ENCODE data around the gene HTR1D.
"Not testable (repeated sequence)": the region's sequence is repeated elsewhere in the genome, so short reads cannot be mapped to it uniquely, and the experiment has no call there.

The HTR1D gene

DNA sequence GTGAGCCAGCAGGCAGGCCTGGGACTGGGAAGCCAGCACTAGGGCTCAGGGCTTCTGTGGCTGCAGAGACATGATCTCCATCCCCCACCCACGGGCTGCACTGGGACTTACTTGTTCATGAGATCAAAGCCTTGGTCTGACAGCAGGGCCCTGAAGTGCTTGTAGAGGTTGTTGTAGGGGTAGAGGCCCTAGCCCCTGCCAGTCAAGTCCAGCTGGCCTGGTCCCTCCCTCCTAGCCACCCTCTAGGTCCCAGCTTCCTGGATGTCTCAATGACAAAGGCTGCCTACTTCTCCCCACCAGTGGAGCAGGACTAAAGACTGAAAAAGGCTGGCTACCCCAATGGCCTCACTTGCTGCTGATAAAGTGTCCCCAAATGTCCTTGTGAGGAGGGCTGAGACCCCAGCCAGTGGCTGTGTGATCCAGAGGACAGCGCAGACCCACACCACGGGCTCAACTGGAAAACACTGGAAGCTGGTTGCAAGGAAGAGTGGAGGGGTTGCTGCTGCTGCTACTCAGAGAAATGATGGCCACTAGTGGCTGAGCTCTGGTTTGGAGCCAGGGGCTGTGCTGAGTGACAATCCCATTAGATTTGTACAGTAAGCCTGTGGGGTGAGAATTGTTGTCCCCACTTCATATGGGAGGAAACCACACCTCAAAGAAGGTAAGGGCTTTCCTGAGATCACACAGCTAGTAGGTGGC is 1.4 kb downstream of the HTR1D start:
- DNase-seq, result no peak

DNA sequence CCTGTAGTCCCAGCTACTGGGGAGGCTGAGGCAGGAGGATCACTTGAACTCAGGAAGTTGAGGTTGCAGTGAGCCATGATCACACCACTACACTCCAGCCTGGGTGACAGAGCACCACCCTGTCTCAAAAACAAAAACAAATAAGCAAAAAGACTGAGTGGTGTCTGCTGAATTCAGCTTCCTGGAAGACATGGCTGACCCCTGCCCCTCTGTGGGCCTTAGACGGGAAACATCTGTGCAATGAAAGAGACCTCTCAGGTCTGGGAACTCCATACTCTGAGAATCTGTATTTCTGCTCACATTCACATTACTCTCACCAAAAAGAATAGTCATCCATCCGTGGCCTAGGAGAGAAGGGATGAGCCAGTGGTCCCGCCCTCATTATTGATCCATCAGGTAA is 2.0 kb downstream of the HTR1D start:
- DNase-seq, result no peak

DNA sequence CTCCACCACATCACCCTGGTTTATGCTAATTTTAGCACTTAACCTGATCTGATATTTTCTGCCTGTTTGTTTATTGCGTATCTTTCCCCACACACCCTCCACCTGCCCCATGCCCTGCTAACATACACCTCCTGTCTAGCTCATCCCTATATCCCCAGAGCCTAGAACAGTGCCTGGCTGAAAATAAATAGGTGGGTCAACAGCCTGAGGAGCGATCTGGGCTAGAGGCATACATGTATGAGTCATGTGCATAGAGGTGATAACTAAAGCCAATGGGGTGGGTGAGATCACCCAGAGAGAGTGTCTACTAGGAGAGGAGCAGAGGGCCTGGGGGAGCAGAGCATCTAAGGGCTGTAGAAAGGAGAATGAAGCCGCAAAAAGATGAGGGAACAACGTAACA is 2.7 kb downstream of the HTR1D start:
- no peak for DNase-seq

DNA sequence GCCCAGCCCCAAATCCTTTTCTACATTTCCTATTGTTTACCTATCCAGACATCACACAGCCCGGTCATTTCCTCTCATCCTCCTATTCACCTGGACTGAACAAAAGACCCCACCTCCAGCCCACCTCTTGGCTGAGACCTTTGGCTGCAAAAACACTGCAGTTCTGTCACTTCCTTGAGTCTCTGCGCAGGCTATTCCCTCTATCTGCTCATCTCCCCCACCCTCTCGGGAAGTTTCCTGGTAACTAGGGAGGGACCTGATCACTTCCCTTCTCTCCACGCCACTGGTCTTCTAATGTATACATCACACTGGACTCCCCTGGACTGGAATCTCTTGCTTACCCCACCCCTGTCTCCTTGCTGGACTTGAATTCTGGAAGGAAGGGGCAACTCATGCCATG is 5.3 kb downstream of the HTR1D start:
- no peak for DNase-seq

DNA sequence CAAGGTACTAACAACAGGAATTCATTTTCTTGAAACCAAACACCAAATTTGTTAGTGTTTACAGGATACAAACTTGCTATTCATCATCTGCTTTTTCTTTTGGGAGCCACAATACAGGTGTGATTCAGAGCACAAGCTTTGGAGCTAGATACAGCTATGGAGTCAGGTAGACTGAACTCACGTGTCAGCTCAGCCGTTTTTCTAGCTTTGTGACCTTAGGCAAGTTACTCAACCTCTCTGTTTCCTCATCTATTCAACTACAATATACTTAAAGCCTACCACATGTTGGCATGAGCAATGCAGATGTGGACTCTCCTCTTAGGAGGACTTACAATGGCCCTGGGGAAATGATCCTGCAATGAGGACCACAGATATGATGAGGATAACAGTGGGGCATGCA is 6.3 kb downstream of the HTR1D start:
- DNase-seq, result no peak

DNA sequence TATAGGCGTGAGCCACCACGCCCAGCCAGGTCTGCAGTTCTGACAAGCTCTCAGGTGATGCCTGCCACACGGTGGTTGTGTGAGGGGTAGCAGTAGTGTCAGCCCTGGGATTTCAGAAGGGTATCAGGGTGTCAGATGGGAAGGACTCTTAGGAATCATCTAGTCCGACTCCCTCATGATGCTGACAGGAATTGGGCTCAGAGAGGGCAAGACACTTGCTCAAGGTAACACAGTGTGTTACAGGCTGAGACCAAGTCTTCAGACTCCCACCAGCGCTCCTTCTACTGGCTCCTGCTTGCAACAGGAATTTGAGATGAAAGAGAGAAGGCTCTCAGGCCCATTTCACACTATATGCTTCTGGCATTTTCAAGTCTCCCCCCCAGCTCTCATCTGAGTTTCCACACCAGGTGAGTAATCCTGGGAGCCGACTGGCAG is 6.9 kb downstream of the HTR1D start:
- DNase-seq, result no peak

DNA sequence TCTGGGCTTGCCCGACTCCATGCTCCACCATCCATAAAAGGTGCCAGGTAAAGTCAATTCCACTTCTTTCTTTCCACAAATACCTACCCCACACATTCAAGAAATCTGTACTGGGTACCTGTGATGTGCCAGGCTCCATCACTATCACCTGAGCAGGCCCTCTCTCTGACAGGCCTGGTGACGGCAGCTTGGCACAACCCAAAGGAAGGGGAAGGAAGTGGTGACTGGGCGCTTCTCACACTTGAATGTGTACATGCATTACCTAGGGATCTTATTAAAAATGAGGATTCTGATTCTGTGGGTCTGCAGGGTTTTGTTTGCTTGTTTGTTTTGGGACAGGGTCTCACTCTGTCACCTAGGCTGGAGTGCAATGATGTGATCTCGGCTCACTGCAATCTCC is 7.5 kb downstream of the HTR1D start:
- DNase-seq, result no peak

DNA sequence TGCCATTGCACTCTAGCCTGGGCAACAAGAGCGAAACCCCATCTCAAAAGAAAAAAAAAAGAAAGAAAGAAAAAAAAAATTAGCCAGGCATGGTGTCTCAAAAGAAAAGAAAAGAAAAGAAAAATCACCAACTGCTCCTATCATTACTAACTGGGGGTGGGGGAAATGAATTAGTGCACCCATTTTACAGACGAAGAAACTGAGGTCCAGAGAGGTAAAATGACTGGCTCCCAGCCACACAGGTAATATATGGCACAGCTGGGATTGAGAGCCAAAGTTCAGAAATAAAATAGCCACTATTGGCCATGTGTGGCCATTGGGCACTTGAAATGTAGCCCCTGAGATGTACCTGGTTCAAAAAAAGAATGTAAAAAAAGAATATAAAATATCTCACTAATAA is 8.8 kb downstream of the HTR1D start:
- DNase-seq, result no peak

DNA sequence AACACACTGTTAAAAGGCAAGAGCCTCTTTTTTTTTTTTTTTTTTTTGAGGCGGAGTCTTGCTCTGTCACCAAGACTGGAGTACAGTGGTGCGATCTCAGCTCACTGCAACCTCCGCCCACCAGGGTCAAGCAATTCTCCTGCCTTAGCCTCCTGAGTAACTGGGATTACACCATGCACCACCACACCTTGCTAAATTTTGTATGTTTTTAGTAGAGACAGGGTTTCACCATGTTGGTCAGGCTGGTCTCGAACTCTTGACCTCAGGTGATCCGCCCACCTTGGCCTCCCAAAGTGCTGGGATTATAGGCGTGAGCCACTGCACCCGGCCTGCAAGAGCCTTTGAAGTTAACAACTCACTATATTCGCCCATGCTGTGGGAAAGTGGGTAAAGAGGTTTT is 9.6 kb downstream of the HTR1D start:
- DNase-seq, result not testable (repeated sequence)

DNA sequence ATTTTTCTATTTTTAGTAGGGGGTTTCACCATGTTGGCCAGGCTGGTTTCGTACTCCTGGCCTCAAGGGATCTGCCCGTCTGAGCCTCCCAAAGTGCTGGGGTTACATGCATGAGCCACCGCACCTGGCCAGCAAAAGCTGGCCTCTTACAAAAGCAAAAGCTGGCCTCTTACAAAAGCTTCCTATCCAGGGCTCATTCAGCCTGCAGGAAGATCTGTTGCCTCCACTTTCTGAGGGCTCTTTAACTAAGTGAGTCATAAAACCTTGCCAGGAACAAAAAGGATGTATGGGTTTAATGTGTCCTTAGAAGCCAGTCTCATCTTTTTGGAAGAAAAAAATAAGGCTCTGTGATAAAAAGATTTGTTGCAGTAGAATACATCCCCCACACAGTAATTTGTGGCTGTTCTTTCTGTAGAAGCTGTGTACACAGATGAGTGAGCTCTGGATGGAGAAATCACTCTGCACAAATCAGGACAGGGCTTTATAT is 15.0 kb downstream of the HTR1D start:
- DNase-seq, result no peak

DNA sequence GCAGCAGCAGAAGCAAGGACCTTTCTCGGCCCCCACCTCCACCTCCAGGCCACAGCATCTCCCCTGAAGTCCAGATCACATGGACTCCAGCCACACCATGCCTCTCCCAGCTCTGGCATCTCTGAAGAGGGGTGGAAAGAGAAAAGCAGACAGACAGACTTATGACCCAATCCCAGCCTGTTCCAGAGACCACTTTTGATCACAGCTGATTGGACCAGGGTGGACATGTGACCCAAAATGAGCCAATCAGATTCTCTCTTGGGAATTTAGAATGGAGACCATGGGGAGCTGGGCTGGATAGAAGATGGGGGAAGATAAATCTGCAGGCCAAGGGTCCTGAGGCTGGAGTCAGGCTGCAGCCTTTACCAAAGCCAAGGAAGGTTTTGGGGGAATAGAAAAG is 16.4 kb downstream of the HTR1D start:
- no peak for DNase-seq

DNA sequence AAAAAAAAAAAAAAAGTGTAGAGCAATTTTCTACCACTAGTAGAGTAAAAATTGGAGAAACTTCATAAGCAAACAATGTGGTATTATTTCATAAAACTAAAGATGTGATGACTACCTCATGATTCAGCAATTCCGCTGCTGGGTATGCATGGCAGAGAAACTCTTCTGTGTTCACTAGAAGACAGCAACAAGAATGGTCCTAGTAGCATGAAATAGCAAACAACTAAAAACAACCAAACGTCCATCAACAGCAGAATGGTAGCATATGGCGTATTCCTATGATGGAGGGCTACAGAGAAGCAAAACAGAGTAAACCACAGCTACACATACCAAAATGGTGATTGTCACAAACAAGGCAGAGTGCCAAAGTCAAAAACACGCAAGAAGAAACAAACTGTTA is 18.9 kb downstream of the HTR1D start:
- no peak for DNase-seq

DNA sequence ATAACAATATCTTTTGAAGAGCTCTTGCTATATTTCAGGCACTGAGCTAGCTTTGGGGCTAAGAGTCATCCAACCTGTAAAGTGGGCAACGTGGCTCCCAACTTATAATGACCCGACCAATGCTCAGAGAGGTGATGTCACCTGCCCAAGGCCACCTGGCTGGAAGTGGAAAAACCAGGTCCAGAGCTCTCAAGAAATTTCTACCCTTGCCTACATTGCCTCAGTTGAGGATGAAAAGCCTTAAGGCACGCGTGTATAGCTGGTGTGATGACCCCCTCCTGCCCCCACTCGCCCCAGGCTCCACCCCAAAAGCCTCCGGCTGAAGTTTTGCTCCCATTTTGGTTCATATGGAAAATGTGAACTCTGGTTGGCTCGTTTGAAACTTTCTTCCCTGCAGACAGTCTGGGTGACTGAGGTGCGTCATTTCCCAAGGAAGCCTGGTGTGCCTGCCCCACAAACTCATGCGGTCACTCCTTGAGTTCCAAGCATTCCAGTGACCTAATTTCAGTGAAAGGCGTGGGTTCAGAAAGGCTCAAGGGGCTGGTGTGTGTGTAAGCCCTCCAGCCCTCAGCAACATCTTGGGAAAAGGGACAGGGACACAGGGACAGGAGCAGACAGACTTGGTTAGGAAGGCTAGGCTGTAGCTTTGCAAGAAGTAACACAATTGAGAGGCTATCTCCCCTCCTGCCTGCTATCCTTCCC is 20.5 kb downstream of the HTR1D start:
- DNase-seq, result no peak

DNA sequence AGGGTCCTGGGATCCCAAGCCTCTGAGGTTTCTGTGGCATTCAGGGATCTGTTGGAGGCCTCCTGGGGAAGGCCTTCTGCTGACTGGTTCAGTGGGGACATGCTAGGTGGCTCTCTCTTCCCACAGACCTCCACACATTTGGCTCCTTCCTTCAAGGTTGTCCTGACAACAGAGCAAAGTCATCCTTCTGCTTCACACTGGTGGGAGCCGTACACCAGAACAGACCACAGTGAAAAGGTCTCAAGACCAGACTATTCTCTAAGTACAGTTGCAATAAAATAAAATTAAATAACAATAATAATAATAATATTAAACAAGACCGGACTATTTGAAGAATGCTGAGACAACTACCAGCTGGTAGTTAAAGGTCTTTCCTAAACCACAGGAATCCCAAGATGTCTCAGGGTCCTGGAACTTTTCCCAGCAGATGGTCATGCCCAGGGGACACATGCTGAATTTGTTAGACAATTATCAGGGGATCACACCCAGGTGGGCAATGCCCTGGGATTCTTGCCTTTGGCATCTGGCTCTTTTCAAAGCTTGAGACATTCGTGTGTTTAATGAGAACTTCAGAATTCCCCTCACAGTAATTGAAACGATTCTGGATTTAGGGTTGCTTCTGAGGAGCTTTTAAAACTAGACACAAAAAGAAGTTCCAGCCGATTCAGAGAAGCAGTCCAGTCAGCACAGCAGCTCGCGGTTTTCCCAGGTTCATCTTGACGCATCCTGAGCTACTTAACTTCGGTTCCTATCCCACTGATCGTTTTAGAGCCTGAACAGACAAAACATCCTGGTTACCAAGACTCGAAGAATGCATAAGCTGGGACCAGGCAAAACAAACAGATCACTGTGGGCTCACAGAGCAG is 22.9 kb downstream of the HTR1D start:
- no peak for DNase-seq

DNA sequence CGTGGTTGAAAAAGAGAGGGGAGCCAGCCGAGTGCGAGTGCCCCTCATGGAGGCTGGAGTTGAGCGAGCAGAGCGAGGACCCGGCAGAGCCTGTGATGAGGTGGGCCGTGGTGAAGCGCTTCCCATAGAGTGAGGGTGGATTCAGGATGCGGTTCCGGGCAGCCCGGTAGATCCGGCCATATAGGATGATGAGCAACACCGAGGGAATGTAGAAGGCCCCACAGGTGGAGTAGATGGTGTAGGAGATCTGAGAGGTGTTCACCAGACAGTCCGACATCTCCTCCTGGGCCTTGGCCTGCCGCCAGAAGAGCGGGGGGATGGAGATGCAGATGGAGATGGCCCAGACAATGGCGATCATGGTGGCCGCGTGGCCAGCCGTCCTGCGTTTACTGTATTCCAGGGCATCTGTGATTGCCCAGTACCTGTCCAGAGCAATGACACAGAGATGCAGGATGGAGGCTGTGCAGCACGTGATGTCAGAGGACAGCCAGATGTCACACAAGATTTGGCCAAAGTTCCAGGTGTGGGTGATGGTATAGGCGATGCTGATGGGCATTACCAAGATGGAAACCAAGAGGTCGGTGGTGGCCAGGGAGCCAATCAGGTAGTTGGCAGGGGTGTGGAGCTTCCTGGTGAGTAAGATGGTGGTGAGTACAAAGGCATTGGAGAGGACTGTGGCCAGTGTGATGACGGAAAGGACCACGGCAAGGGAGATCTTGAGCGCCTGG is 23.7 kb downstream of the HTR1D start:
- no peak for DNase-seq

DNA sequence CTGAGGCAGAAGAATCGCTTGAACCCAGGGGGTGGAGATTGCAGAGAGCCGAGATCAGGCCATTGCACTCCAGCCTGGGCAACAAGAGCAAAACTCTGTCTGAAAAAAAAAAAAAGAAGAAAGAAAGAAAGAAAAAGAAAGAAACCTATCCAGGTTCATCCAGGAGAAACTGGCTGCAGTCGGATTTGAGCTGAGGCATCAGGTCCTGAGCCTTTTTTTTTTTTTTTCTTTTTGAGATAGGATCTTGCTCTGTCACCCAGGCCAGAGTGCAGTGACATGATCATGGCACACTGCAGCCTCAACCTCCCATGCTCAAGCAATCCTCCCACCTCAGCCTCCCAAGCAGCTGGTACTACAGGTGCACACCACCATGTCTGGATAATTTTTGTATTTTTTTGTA is 26.1 kb downstream of the HTR1D start:
- DNase-seq, result no peak

DNA sequence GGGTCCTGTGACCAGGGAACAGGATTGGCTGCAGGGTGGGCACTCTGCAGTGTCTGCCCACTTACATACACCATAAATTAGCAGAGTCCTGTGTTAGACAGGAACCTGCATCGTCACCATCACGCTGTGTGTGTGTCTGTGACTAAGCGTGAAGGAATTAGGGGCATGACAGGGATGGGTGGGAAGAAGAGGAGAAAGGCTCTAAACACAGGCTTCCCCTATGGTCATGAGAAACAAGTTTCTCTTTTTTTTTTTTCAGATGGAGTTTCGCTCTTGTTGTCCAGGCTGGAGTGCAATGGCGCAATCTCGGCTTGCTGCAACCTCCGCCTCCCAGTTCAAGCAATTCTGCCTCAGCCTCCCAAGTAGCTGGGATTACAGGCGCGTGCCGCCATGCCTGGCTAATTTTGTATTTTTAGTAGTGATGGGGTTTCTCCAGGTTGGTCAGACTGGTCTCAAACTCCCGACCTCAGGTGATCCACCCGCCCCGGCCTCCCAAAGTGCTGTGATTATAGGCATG is 28.3 kb downstream of the HTR1D start:
- DNase-seq, result not testable (repeated sequence)

DNA sequence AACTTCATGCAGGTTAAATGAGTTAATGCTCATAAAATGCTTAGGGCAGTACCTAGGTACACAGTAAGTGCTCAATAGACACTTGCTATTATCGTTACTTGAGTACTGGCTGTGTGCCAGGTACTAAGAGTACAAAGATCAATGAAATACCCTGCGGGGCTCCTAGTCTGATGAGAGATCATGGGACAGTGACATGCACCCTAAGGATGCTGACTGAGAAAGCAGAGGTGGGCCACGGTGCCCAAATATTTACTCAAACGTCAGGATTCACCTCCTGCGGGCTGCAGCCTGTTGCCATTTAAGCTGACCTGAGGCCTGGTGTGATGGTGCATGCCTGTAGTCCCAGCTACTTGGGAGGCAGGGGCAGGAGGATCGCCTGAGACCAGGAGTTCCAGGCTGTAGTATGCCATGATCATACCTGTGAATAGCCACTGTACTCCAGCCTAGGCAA is 28.8 kb downstream of the HTR1D start:
- DNase-seq, result no peak

DNA sequence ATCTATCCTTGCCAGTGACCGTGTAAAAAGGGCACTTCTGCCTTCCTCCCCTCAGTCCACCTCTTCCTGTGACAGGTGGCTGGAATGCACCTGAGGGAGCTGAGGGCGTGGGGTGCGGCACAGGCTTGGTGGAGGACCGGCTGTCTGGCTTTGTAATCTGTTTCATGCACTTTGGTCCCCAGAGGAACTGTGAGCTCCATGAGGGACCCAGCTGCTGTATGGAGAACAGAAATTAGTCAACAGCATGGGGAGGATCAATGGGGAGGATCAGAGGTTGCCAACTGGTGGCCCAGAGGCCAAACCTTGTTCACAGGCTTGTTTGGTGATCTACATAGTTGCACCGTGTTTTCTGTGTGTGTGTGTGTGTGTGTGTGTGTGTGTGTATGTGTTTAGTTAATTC is 29.7 kb downstream of the HTR1D start:
- DNase-seq, result no peak

DNA sequence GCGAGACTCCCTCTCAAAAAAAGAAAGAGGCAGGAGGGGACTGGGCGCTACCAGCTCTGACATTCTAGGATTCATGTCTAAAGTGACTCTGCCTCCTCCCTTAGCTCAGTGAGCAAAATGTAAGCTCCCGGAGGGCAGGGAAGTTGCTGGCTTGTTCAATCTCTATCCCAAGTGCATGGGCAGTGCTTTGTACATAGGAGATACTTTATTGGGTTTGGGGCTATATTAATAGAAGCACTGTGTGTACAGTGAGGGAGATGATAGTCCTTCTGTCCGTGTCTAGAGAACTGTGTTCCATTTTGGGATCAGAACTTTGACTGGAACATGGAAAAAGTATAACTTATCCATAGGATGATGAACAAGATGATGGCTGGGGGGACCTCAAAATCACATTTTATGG is 31.9 kb downstream of the HTR1D start:
- no peak for DNase-seq

DNA sequence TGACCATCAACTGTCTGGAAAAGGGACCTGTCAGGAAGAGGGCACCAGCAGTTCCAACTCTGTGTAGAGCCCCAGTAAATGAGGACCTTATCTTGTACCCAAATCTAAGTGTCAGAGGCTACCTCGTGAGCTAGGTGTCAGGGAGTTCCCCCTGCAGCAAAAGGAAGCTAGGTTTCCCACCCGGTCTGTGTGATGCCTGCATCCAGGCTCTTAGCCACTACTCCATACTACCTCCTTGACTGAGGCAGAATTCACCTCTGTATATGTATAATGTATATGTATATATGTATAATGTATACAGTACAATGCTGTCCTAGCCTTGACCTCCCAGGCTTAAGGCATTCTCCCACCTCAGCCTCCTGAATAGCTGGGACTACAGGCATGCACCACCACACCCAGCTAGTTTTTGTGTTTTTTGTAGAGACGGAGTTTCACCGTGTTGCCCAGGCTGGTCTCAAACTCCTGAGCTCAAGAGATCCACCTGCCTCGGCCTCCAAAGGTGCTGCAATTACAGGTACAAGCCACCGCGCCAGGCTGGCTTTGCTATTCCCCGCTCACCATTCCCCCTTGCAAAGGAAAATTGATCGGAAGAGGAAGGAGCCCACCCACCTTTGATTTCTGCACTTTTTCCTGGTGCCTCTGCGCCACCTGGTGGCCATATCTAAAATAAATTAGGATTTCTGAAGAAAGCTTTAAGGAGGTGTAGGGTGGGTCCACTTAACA is 32.9 kb downstream of the HTR1D start:
- DNase-seq, result peak; percentile 14

DNA sequence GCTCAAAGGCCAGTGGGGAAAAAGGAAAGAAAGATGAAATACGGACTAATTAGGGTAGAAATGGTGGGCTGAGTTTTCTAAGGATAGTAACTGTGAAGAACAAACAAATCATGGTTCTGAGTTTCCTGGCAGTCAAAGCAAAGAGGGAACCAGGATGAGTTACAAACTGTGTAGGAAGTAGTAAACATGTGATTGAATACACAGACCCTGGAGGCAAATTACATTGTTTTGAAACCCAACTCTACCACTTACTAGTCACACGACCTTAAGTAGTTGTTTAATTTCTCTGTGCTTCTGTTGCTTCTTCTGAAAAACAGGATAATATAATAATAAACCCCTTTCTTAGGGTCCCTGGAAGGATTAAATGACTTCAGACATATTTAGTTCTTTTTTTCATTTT is 37.4 kb downstream of the HTR1D start:
- DNase-seq, result no peak
